Hepatic stellate cell (primary cell): Measurements from ENCODE around the gene CDH7.

Experiments
- DNase-seq: peaks from one replicate; pipeline ENCODE4 v3.0.0; 2011; ENCODE audit warnings: low spot score

Gene CDH7

DNA sequence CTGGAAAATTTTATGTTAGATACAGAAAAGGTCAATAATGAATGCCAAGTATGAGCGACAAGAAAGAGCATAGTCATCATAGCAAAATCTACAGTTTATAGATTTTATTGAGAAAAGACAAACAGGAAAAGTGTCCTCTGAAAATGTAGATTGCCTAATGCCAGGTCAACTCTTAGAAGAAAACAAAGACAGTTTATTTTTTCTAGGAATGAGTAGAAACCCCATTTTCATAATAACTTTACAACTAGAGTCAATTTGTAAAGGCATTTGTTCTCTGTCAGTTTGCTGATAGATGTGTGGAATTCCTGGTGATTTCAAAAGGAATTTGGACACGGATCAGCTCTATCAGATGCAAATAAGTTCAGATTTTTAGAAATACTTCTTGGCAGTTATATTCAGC, 16.6 kb downstream of the CDH7 start:
- no peak for DNase-seq

DNA sequence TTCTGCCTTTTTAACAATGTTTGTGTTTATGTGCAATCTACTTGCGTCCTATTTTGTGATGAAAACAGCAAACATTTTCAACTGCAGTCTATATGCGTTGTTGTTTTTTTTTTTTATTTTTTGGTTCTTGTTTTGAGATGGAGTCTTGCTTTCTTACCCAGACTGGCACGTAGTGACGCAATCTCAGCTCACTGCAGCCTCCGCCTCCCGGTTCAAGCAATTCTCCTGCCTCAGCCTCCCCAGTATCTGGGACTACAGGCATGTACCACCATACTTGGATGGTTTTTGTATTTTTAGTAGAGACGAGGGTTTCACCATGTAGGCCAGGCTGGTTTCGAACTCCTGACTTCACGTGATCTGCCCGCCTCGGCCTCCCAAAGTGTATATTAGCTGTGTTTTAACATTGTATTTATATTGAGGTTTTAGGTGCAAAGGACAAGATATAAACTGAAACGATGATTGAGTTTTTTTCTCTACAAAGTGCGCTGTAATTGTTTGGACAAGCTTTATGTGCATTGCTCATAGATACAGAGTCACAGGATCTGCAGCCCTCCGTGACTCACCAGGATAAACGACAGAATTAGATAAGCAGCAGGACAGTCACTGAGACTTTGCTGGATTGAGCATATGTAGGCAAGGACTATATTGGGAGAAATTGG, 17.4 kb downstream of the CDH7 start:
- DNase-seq: no peak

GRCh38 chr18:65769652-65770051, 18.8 kb downstream of the CDH7 start:
- no peak for DNase-seq

- no peak for DNase-seq
These were observed 35.7 kb downstream of the CDH7 start for GRCh38 chr18:65786474-65786873.

- DNase-seq: no peak
These were observed 37.6 kb downstream of the CDH7 start for GRCh38 chr18:65788373-65788772.

- DNase-seq: no peak
These were observed 39.8 kb downstream of the CDH7 start for GRCh38 chr18:65790604-65791003.

GRCh38 chr18:65791719-65792118, 40.9 kb downstream of the CDH7 start:
- DNase-seq: no peak

DNA sequence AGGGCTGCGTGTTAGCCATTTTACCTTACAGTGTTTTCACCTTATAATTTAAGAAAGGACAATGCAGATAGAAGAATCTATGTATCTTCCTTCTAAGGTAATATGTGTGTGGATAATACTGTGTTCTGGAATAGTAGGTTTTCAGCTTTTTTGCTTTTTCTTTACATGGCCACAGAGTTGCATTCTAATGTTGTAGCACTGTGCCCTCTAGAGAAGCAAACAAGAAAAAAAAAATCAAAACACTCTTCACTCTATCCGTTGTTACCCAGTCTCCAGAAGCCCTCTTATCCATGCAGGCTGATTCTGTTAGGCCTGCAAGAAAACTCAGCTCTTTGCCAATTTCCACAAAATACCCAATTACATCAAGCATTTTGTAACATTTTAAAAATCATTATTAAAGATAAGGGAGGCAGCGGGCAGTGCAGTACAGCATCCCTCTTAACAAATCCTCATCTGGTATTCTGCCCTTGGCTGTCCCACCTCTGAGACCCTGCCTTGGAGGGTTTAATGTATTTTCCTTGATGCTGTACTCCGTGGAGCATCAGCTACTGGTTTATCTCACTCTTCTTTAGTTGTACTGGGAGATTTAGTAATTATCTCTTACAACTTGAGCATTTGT, 41.8 kb downstream of the CDH7 start:
- no peak for DNase-seq

DNA sequence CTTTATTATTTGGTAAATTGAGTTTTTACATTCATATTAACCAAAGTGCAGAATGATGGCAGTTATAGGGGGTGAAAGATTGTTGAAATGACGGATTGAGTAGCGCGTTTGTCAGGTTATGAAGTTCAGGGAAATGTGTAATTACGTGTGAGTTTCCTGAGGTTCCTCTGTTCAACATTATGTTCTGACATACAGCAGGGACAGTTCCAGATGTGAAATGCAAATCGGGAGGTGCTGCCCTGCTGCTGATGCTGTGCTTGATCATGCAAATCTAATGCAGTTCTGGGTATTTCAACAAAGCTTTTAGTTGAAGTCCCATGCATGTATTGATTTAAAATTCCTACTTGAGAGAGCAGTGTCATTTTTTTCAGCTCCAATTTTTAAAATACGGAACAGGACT, 57.9 kb downstream of the CDH7 start:
- DNase-seq: no peak

- no peak for DNase-seq
These were observed 60.5 kb downstream of the CDH7 start for GRCh38 chr18:65811307-65811706.

- no peak for DNase-seq
These were observed 64.7 kb downstream of the CDH7 start for GRCh38 chr18:65815506-65815905.

- DNase-seq: no peak
These were observed 66.4 kb downstream of the CDH7 start for GRCh38 chr18:65817178-65817577.

DNA sequence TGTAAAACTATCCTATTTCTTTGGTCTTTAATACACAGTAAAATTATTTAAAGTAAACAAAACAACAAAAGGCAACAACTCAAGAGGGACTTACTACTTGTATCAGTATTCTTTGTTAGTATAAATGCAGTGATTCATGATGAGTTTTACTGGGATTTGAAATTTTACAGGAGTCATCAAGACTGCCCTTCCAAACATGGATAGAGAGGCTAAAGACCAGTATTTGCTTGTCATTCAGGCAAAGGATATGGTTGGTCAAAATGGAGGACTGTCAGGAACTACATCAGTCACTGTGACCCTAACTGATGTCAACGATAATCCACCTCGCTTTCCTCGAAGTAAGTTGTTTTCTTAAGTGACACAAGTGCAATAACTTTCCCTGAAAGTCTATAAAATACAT, 71.1 kb downstream of the CDH7 start:
- DNase-seq: no peak

GRCh38 chr18:65822826-65823225, 72.0 kb downstream of the CDH7 start:
- DNase-seq: no peak

DNA sequence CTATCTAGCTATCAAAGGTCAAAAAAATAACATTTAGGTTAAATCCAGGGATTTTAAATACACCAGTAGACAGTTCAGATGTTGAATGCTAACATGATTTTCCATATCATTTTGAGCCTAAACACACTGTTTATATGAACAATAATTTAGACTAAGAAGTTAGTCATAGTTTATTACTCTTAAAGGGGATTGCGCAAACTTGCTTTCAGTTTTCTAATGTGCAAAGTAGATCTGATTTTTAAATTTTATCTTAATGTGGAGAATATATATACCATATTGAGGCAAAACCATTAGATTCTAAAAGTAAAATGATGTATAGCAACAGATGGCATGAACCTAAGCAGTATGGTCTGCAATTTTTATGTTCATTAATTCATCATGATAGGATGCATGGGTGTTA, 76.6 kb downstream of the CDH7 start:
- DNase-seq: no peak

- no peak for DNase-seq
These were observed 85.1 kb downstream of the CDH7 start for GRCh38 chr18:65835881-65836280.

DNA sequence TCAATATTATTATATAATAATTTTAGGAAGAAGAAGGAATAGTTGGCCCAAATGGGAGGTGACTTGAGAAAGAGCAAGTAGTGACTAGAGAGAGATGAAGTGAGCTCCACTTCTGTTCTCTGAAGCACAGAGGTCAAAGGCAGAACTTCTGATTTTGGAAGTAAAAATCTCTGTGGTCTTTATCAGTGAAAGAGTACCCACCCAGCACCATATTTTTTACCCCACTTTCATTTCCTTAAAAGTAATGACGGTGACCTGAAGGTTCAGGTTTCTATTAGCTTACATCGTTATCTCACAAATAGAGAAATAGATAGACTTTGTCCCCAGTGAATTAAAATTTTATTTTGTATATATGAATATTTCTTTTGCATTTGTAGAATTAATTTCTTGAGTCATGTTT, 95.3 kb downstream of the CDH7 start:
- no peak for DNase-seq

GRCh38 chr18:65852273-65852672, 101.5 kb downstream of the CDH7 start:
- DNase-seq: no peak

DNA sequence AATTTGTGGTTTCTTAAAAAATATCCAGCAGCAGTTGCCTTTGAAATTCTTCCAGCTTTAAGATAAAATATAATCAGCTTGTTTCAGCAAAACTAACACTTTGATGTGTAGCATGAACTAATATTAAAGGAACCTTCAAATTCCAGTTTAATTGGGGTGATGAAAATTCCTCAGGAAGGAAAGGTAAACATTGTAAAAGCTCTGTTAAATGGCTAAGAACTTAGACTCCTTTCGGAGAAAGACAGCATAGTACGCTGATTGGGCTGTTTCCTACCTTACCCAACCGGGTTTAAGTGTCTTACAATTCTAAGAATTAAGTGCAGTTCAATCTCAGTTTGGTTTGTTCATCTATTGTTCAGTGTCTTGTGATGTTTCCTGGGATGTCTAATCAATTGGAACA, 108.3 kb downstream of the CDH7 start:
- no peak for DNase-seq

GRCh38 chr18:65869527-65869926, 118.7 kb downstream of the CDH7 start:
- no peak for DNase-seq

GRCh38 chr18:65876310-65876709, 125.5 kb downstream of the CDH7 start:
- DNase-seq: no peak

DNA sequence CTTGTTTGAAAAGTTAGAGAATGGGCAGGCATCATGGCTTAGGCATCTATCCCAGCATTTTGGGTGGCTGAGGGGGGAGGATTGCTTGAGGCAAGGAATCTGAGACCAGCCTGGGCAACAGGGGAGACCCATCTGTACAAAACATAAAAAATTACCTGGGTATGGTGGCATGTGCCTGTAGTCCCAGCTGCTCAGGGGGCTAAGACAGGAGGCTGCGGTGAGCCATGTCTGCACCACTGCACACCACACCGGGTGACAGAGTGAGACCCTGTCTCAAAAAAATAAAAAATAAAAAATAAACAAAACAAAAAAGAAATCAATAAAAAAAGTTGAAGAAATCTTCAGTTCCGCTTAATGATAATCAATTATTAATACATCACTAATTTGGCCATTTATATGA, 146.5 kb downstream of the CDH7 start:
- DNase-seq: no peak

DNA sequence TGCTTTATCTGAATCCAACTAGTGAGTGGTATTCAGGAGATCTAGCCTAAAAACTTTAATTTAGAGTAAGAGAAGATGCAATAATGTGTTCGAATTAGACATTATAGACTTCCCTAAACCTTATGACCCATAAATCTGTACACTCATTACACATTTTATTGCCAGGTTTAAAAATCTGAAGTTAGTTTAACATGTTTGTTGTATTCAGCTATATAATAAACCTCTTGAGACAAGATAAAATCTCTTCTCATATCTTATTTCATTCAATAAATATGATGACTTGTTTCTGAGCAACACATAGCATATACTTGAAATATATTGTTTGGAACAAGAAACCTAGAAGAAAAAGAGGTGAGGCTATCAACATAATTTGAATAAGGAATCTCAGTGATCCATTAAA, 150.7 kb downstream of the CDH7 start:
- no peak for DNase-seq

DNA sequence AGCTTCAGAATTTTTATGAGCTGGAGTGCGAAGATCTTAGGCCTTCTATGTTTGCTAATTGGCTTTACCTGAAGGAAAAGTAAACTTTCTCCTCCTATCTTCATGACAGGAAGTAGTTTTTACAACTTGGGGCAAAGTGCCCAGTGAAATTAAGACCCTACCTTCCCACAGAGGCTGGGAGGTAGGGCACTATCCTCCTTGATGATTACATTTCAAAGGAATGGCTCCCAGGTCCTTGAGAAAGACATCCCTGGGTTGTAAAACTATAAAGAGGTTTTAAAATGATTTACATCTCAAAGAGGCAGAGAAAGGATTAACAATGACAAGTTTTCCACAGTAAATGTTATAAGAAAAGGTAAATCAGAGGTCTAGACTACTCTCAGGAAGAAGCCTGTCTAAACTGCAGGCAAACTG, 155.8 kb downstream of the CDH7 start:
- DNase-seq: no peak
